Astrocyte (in vitro differentiated cells and primary cell): ENCODE measurements around the gene CPED1.

Experiments
- EZH2 ChIP-seq: IDR thresholded peaks from 2 replicates; pipeline ENCODE4 v1.6.1; 2012; ENCODE audit warnings: mild to moderate bottlenecking, low read length, inconsistent platforms; ENCODE audit not compliant: insufficient read depth
- TF ChIP-seq, protein P1 (sequence below): IDR thresholded peaks from 2 replicates; pipeline ENCODE4 v1.5.1; 2011; ENCODE audit warnings: low read depth, mild to moderate bottlenecking, inconsistent platforms, low read length, moderate library complexity; ENCODE audit not compliant: insufficient read depth

GRCh38 chr7:120944826-120945562, 43.5 kb upstream of the CPED1 start:
- no peak for TF ChIP-seq EZH2
- TF ChIP-seq, protein P1, sequence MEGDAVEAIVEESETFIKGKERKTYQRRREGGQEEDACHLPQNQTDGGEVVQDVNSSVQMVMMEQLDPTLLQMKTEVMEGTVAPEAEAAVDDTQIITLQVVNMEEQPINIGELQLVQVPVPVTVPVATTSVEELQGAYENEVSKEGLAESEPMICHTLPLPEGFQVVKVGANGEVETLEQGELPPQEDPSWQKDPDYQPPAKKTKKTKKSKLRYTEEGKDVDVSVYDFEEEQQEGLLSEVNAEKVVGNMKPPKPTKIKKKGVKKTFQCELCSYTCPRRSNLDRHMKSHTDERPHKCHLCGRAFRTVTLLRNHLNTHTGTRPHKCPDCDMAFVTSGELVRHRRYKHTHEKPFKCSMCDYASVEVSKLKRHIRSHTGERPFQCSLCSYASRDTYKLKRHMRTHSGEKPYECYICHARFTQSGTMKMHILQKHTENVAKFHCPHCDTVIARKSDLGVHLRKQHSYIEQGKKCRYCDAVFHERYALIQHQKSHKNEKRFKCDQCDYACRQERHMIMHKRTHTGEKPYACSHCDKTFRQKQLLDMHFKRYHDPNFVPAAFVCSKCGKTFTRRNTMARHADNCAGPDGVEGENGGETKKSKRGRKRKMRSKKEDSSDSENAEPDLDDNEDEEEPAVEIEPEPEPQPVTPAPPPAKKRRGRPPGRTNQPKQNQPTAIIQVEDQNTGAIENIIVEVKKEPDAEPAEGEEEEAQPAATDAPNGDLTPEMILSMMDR = no peak
